COLO668 (cell line): ENCODE measurements around the gene COL18A1.
A peak's percentile ranks its signal among the peaks of the same experiment; 100 is the strongest.

ENCODE experiments used
- DNase-seq: peaks from one replicate; lab custom pipeline; 2025; ENCODE audit not compliant: unreplicated experiment; lab: John Stamatoyannopoulos, UW

Gene COL18A1

DNA sequence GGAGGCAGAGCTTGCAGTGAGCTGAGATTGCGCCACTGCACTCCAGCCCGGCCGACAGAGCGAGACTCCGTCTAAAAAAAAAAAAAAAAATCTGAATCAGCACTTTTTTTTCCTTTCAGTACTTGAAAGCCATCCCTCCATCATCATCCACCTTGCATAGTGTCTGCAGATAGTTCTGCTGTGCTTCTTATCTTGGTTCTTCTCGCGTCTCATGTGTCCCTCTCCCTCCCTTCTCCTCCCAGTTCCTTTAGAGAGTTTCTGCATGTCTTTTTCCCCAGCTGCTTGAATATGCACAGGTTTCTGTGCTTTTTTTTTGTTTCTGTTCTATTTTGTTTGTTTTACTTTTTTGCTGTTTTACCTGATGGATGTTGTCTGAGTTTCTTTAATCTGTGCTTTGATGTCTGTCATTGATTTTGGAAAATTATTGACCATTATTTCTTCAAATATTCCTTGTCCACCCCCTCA is 3.9 kb upstream of the COL18A1 start:
- no peak for DNase-seq

DNA sequence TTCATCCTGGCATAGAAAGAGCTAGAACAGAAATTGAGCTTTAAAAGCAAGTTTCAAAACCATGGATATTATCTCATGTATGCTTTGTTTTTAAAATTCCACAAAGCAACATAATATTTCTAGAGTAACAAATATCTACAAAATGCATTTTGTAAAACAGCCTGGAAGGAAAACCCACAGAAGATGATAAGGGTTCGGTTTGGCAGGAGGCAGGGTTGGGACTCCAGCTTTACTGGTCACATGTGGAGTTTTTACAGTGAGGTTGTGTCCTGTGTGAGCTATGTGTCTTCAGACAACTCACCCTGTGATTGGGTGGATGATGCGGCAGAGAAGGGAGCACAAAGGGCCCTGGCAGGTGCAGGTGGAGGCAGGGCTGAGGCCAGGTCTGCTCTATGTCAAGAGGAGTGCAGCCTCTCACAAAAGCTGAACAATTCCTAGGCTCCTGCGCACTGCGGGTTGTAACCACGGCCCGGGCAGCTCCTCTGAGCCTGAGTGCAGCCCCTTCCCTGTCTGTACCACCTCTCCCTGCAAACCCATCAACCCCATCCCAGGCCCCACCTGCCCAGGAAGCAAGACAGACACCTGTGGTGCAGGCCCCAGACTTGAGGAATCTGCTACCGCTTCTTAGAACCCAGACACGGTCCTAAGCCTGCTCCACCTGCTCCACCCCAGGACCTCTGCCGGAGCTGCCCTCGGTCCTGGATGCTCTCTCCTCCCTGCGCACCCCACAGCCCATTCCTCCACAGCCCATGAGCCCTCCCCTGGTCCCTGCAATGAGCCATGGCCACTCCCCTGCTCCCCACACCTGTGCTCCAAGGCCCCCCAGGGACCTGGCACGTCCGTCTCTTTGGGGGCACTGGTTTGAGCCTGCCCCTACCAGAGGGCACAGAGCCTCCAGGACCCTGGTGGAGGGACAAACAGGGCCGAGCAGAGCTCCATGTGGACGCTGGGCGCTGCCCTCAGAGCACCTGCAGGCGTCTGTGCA is 2.8 kb upstream of the COL18A1 start:
- no peak for DNase-seq

DNA sequence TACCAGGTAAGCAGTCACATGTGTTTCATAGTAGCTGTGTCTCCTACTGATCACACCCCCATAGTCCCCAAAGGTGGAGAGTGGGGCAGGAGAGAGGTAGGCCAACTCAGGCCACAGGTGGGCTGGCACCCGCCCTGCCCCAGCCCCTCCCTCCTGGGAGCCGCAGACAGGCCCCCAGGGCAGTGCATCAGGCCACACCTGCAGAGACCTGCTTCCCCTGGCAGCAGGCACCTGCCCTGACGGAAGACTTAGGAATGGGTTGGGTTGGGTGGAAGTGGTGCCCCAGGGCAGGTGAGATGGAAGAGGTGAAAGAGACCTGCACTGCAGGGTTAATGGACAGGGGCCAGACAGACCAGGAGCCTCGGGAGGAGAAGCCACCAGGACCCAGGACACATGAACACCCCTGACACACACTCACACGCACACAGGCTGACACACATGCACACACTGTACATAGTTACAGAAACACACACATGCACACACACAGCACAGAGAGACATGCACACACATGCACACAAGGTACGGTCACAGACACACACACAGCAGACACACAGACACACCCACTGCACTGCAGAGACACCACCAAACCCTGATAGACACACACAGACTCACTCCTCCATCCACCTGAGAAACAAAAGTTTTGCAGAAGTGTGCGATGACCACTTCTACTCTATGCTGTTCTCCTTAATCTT is 1.7 kb upstream of the COL18A1 start:
- DNase-seq: no peak

DNA sequence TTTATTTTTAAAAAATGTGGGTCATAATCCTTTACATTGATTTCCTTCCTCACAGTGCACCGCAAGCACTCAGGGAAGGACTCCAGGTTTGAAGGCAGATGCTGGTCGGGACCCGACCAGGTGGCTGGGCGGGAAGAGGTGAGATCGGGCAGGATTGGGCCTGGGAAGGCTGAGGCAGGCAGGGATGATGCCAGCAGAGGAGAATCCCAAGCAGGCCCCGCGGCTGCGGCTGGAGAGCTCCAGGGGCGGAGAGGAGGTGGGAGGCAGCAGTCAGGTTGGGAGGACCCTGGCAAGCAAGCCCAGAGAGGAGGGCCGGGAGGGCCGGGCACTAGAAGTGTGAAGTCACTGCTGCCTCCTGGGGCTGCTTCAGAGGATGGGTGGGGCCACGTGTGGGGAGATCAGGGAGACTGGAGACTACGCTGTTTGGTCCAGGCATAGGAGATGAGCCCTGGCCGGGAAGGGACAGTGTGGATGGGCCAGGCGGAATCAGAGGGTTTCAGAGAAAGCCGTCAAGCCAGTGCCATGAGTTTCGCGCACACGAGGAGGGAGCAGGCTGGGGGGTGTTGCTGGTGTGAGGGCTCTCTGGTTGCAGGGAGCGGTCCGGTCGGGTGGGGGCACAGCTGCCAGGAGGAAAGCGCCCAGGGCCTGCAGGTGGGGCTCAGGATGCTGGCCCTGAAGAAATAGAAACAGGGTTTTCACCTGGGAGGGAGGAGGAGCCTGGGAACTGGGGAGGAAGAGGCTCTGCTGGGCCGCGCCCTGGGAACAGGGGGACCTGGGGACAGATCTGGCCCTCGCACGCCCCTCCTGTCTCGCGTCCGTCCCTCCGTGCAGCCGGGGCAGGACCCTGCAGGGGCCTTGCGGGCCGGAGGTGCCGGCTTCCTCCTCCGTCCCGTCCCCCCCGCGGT is 888 bp upstream of the COL18A1 start:
- DNase-seq: no peak

DNA sequence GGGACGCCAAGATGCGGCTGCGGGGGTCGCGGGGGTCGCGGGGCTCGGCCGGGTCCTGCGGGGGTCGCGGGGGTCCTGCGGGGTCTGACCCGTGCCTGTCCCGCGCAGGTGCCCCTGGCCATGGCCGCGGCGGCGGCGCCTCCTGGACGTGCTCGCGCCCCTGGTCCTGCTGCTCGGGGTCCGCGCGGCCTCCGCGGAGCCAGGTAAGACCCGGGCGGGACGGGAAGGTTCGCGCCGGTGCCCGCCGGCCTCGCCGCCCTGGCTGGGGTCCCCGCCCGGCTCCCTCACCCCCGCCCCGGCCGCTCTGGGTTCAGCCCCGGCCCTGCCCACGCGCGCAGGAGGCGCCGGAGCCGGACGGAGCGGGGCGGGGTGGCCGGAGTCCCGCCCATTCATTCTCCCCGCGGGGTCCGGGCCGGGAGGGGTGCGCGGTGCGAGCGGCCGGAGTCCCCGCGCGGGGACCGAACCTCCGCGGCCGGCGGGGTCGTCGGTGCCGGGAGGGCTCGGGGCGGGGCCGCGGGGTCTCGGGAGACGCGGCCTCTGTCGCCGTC is 380 bp downstream of the COL18A1 start:
- no peak for DNase-seq

DNA sequence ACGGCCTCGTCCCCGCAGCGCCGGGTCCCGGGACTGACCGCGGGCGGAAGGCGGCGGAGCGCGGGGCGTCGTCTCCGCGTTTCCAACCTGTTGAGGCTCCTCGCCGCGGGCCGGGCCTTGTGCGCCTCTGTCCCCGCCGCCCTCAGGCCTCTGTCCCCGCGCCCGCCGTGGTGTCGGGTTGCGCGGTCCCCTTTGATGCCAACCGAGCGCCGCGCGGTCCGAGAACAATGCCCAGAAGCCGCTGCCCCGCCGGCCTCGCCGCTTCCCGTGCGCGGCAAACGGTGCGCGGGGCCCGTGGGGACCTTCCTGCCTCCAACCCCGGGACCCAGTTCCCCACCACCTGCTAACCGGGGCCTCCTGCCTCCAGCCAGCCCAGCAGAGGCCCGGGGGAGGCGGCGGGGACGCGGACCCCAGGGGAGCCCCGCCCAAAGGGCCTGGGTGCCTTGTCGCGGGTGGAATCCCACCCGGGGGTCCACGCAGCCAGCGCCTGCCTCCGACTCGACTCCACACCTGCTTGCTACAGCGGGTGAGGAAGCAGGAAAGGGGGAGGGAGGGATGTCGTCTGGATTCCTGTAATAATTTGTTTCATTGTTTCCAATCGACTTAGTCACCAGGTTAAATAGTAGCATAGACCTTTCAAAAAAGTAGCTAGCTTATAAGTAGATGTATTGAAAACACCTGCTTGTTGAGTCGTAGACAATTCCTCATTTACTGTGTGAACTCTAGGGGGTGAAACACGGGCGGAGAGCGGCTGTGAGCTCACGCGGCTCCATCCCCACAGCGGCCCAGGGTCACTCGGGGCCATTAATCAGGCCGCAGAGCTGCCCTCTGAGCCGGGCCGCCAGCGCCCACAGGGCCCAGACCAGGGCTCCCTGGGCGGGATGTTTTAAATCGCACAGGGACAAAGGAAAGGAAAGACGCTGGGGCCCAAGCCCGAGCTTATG is 1.1 kb downstream of the COL18A1 start:
- peak; percentile 67 for DNase-seq

DNA sequence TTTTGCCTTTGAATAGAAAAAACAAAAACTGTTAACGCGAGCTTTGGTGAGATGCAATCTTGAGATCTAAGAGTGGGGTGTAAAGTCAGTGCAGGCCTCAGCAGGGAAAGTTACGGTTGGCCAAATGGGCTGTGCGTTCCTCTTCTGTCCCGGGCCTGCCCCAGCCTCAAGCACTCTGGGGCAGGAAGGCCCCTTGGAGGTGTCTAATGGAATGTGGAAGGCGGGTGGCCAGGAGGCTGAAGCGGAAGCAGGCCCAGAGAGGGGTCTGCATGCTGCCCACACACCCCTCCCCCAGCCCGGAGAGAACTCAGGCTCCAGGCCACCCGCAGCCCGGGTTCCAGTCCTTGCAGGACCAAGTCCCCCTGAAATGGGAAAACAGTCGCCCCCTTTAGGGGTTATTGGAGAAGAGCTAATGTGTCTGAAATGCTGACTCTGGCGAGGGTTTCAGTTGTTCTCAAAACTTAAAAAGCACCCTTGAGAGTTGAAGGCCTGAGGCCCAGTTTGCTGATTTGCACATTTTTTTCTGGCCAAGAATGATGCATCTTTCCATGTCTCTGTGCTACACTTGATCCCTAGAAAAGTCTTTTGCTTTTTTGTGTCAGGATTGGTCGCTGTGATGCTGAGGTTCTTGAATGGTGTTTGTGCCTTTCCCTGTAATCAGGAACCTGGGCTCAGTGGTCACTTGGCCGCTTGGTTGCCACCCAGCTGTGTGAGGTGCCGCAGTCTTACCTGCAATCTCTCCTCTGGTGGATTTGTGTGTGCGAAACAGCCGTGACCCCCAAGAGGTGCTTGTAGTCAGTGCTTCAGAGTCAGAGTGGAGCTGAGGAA is 2.0 kb downstream of the COL18A1 start:
- DNase-seq: no peak

DNA sequence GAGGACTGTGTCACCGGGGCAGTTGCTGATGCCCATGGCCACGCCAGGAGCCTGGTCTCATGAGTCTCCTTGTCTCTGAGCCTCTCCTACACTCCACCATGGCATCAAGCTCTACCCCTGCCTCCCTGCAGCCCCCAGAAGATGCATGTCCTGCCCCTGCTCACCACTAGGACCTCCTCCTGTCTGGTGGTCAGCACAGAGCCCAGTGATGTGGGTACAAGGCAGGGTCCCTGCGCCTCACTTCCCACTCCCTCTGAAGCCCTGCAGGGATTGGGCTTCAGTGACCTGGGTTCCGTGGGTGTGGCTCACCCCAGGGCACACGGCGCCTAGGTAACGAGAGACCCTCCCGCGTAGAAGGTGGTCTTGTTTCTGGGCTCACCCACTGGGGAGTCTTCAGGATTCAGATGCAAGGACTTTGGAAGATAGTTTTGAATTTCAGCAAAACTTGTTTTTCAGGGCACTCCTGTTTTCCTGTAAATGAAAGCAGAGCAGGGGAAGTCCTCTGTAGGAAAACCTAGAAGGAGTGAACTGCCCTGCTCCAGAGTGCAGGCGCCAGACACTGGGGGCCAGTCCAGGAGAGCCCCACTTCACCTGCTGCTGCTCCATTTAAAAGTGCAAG is 2.8 kb downstream of the COL18A1 start:
- no peak for DNase-seq

DNA sequence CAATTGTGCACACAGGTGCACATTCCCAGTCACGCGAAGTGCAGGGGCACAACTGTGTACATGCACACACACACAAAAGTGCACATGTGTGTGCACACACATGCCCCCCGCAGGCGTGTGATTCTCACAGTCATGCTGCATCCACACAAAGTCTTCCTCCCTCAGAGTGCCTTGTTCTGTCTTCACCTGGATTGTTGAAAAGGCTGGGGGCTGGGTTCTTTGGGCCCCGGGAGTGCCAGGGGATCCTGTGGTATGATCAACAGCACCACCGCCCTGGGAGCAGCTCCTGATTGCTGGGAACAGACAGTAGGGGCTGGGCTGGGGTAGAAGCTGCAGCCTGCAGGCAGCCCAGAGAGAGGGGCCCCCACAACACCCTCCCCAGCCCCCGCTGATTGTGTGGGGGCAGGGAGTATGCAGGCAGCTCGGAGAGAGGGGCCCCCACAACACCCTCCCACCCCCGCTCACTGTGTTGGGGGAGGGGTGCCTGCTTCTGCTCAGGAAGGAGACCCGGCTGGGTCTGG is 3.4 kb downstream of the COL18A1 start:
- no peak for DNase-seq

DNA sequence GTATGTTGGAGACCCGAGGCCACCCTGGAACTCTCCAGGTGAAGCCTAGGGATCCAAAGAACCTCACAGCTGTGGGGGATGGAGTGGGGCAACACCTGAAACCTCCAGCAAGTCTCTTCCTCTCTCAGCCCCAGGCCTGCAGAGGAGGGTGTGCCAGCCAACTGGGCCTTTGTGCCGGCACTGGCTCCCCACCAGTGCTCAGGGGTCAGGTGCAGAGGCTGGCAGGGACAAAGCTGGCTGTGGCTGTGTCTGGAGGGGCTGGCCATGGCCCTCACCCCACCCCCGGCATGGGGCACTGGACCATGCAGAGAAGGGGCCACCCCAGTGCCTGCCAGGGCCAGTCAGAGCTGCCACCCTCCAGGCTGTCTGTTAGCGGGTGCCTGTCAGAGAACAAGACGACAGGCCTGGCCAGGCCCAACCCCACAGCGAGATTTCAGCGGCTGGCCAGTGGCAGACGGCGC is 3.9 kb downstream of the COL18A1 start:
- no peak for DNase-seq

DNA sequence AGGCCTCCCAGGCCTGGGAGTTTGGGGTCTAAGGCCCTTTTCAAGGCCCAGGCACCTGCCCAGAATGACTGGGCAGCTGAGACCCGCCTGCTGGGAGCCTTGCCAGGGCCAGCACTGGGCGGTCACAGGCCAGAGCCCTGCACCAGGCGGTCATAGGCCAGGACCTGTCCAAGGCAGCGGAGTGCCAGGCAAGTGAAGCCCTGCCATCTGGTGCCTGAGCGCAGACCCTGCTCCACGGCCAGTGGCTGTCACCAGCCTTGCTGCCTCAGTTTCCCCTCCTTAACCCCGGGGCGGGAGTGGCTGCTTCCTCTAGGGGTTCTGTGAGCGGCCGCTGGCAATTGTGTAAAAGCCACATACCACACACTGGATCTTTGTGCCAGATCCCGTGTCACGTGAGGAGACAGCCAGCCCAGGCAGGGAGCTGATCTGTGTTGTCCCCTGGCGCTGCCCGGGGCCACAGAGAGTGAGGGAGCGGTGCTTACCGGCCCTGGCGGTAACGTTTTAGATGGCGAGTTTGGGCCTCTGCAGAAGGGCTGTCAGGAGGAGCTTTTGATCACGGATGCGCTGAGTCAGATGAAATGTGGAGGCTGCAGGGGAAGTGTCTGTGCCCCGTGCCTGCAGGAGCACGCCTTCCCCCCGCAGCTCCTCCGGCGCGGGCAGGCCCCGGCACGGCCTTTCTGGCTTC is 4.6 kb downstream of the COL18A1 start:
- DNase-seq: no peak

DNA sequence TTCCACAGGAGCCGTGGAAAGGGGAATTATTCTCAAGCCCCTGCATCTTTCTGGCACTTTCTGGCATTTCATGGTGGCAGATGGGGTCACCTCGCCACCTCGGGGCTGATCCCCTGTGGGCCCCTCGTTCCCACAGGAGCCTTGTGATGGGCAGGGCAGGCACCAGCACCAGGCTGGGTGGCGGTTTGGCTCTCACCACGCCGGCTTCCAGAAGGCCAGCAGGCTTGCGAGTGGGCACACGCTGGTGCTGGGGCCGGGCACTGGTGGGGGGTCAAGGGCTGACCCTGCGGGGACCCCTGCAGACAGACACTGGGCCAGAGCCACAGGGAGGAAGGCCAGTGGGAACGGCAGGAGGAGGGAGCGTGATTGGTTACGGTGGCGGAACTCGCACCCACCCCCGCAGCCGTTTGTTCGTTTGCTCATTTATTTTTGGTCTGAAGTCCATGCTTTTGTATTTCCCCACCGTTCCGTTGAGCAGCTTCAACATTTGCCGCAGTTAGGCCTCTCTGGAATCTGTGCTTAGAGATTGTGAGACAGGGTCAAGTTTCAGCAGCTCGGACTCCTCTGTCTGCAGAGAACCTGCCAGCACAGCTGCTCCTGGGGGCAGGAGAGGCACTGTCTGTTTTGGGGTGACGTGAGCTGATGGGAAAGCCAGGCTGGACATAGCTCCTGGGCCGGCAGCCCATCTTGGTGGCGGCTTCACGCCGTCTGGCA is 5.3 kb downstream of the COL18A1 start:
- no peak for DNase-seq

DNA sequence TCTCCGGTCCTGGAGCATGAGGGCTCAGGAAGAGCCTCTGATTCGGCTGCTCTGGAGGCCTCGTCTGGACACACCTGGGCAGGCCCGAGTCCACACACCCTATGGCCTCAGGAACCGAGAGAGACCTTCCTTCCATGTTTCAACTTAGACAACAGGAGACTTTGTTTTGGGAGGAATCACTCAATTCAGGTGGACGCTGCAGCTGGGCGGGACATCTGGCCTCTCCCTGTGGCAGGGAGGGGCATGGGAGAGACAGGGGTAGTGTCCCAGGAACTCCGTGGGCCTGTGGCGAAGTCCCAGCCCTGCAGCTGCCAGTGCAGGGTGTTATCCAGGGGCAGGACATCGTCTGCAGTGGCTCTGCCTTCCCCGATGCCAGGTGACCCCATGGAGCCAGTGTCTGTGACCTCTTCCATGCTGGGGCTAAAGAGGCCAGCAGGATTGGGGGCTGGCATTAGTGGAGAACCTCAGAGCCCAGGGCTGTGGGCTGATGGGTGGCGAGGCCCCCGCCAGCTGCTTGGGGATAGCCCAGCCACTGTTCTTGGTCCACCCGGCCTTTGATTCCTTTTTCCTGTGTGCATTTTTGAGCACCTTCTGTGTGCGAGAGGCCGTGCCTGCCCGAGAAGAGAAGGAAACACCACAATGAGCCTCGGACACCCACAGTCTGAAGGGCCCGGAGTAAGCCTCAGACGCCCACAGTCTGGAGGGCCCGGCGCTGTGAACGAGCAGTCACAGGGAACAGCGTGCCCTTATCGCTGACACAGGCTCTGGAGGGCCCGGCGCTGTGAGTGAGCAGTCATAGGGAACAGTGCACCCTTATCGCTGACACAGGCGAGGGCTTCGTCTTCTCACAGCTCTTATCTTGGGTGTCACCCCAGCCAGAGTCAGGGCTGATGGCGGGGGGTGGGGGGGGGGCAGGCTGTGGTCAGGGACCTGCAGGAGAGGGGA is 6.2 kb downstream of the COL18A1 start:
- no peak for DNase-seq

DNA sequence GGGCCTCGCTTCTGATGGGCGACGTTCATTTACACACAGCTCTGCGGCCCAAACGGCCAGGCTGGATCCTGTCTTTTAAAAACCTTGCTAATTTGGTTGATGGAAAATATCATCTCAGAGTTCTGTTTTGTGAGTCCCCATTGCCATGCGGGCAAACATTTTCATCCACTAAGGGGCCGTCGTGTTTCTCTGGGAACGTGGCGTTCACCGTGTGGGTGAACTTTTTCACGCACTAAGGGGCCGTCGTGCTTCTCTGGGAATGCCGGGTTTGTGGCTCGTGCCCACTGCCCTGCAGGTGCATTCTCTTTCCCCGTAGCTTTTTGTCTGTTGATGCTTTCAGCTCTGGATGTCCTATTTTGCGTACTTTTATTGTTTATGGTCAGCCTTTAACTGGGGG is 6.8 kb downstream of the COL18A1 start:
- DNase-seq: no peak

DNA sequence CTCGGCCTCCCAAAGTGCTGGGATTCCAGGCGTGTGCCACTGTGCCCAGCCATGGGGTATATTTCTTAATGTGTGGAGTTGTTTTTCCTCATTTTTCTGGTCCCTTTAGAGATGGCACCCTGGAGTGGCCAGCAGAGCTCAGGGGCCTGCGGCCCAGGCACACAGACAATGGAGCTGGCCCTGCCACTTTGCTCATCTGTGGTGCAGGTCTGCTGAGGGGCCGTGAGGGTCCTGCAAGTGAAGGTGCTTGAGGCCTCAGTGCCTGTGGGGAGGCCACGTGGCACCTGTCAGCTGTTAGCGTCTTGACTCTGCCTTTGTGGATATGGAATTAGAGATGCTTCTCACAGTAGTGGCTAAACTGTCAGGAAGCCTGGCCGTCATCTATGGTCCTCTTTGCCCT is 7.5 kb downstream of the COL18A1 start:
- no peak for DNase-seq
